ENCODE results near the gene NSUN4. TPM values are rescaled to one million over a fixed set of nuclear protein-coding genes. Genes with fewer than 3 reads are reported as not detected.

The NSUN4 gene
- total RNA-seq, 1 donor from 2014 or later: 38.6 TPM

GRCh38 chr1:46369542-46370213, 29.1 kb downstream of the NSUN4 start:
- ChIA-PET CTCF (no interaction called here), POLR2A (interaction anchor here (0.5 kb wide), 1 partner anchor 30 kb away, joined by 4 read pairs; no protein-coding TSS in a partner anchor)
- no peak for TF ChIP-seq CTCF (IDR thresholded peaks at IDR 0.05)
- no peaks in the 10 kb centered on the region for H3K27me3 Mint-ChIP-seq
- H3K9me3 Mint-ChIP-seq: no peaks in the 10 kb centered on the region
- peak overlapping the region; percentile 29 for H3K4me3 Mint-ChIP-seq
- DNase-seq: no peak
- H3K4me1 Mint-ChIP-seq: peaks cover 35% of the 10 kb centered on the region
- intact Hi-C loops (cut with micrococcal nuclease): no loop called here
- no peak for ATAC-seq (ENCODE audit: low read depth)
- H3K36me3 Mint-ChIP-seq (ENCODE audit: low read depth): peaks cover 34% of the 10 kb centered on the region
- peak overlapping the region; percentile 73 for H3K27ac Mint-ChIP-seq

GRCh38 chr1:46370214-46370633, 29.6 kb downstream of the NSUN4 start:
- intact Hi-C loops (cut with micrococcal nuclease): no loop called here
- peak overlapping the region; percentile 73 for H3K27ac Mint-ChIP-seq
- no peaks in the 10 kb centered on the region for H3K27me3 Mint-ChIP-seq
- H3K9me3 Mint-ChIP-seq: no peaks in the 10 kb centered on the region
- ATAC-seq (ENCODE audit: low read depth) (peak; percentile 74), DNase-seq (no peak)
- POLR2A ChIA-PET: no interaction called here
- peaks cover 28% of the 10 kb centered on the region for H3K36me3 Mint-ChIP-seq (ENCODE audit: low read depth)
- H3K4me1 Mint-ChIP-seq: peaks cover 35% of the 10 kb centered on the region
- peak overlapping the region; percentile 29 for H3K4me3 Mint-ChIP-seq
- CTCF ChIA-PET: interaction anchor here (0.6 kb wide), 1 partner anchor 966 kb away, joined by 3 read pairs; no protein-coding TSS in a partner anchor
- TF ChIP-seq CTCF (IDR thresholded peaks at IDR 0.05): no peak

- ATAC-seq (ENCODE audit: low read depth): no peak
- Mint-ChIP-seq H3K36me3 (ENCODE audit: low read depth) (peaks cover 18% of the 10 kb centered on the region), H3K27me3 (no peaks in the 10 kb centered on the region), H3K27ac (no peak overlapping the region), H3K4me3 (no peak overlapping the region), H3K4me1 (peaks cover 35% of the 10 kb centered on the region), H3K9me3 (no peaks in the 10 kb centered on the region)
- intact Hi-C loops (cut with micrococcal nuclease): no loop called here
- ChIA-PET POLR2A (no interaction called here), CTCF (no interaction called here)
- TF ChIP-seq CTCF (IDR thresholded peaks at IDR 0.05): no peak
- DNase-seq: no peak
Measured at GRCh38 chr1:46372431-46372830, 31.8 kb downstream of the NSUN4 start.

GRCh38 chr1:46379996-46380395, 39.4 kb downstream of the NSUN4 start:
- CTCF ChIA-PET: no interaction called here
- no peak overlapping the region for H3K4me3 Mint-ChIP-seq

GRCh38 chr1:46380508-46380907, 39.9 kb downstream of the NSUN4 start:
- H3K27ac Mint-ChIP-seq: no peak overlapping the region
- H3K36me3 Mint-ChIP-seq (ENCODE audit: low read depth): peaks cover 5% of the 10 kb centered on the region
- peaks cover 4% of the 10 kb centered on the region for H3K9me3 Mint-ChIP-seq
- DNase-seq: no peak
- H3K27me3 Mint-ChIP-seq: no peaks in the 10 kb centered on the region
- no peak for ATAC-seq (ENCODE audit: low read depth)
- intact Hi-C loops (cut with micrococcal nuclease): no loop called here
- POLR2A ChIA-PET: no interaction called here
- no peak for TF ChIP-seq CTCF (IDR thresholded peaks at IDR 0.05)
- CTCF ChIA-PET: no interaction called here
- H3K4me3 Mint-ChIP-seq: no peak overlapping the region
- H3K4me1 Mint-ChIP-seq: no peaks in the 10 kb centered on the region

More at GRCh38 chr1:46379996-46380395, 39.4 kb downstream of the NSUN4 start:
- intact Hi-C loops (cut with micrococcal nuclease): no loop called here
- ATAC-seq (ENCODE audit: low read depth) (no peak), DNase-seq (no peak)
- Mint-ChIP-seq H3K36me3 (ENCODE audit: low read depth) (peaks cover 5% of the 10 kb centered on the region), H3K9me3 (peaks cover 4% of the 10 kb centered on the region), H3K27me3 (no peaks in the 10 kb centered on the region), H3K27ac (no peak overlapping the region), H3K4me1 (no peaks in the 10 kb centered on the region)
- TF ChIP-seq CTCF (IDR thresholded peaks at IDR 0.05): no peak
- POLR2A ChIA-PET: no interaction called here

Data from activated B cell treated with CpG ODN at 0.5 μM for 24 hours (primary cell).